GM23248 (cell line): ENCODE data around the gene IGFBPL1.

ENCODE experiments used
- EZH2 ChIP-seq: fragments of 200-600 bp; sonication (generic); IDR thresholded peaks from 2 replicates; pipeline ENCODE4 v1.6.1; 2018; ENCODE audit warnings: antibody characterized with exemption, mild to moderate bottlenecking; ENCODE audit not compliant: insufficient read depth, poor library complexity, severe bottlenecking
- EZH2phosphoT487 ChIP-seq: fragments of 200-600 bp; sonication (generic); IDR thresholded peaks from 2 replicates; pipeline ENCODE4 v1.6.1; 2018; ENCODE audit warnings: antibody characterized with exemption, moderate library complexity, mild to moderate bottlenecking, low read depth; ENCODE audit not compliant: insufficient read depth

DNA sequence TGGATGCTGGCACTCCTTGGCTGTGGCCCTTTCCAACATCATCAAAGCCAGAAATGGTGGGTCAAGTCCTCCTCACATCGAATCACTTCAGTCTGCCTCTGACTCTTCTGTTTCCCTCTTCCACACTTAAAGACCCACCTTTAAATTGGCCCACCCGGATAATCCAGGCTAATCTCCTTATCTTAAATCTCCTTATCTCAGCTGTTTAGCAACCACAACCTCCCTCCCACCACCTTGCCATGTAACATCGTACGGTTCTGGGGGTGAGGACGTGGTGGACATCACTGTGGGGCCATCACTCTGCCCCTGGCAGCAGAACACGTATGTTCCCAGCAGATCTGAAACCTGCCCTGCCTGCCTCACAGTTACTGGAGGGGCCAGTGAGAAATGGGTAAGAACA, 11.5 kb downstream of the IGFBPL1 start:
- no peak for TF ChIP-seq EZH2phosphoT487
- no peak for TF ChIP-seq EZH2
